B cell (primary cell): ENCODE results near the gene LYSMD2. TPM values are rescaled to one million over a fixed set of nuclear protein-coding genes. Genes with fewer than 3 reads are reported as not detected.

Experiments
- ATAC-seq: fragments of 200-7000 bp; cut with Tn5 transposase; one replicate; pipeline ENCODE4 v1.10.0; 2021; ENCODE audit warnings: low read depth, mild to moderate bottlenecking, moderate number of reproducible peaks, moderate library complexity
- CTCF ChIA-PET: fragments of 350-600 bp; sonication (Branson Sonifier 250); formaldehyde crosslinking; loops from one replicate; lab custom pipeline; 2021; ENCODE audit warnings: antibody characterized with exemption, inconsistent platforms; lab: Charles Lee
- POLR2A ChIA-PET: fragments of 350-600 bp; sonication (Branson Sonifier 250); formaldehyde crosslinking; loops from one replicate; lab custom pipeline; 2021; ENCODE audit warnings: antibody characterized with exemption; lab: Charles Lee
- DNase-seq: peaks from one replicate; pipeline ENCODE4 v3.0.0; 2013
- H2AFZ ChIP-seq: 2 replicates; pipeline ENCODE4 v1.6.1; 2012; ENCODE audit warnings: mild to moderate bottlenecking, low read depth, low read length; ENCODE audit not compliant: insufficient read depth, poor library complexity, severe bottlenecking
- H3K27ac ChIP-seq, 2 donors: 1 replicate in 1 of 2; 2 replicates in 1 of 2; pipeline ENCODE4 v1.5.1; 2012 to 2013; ENCODE audit warnings: low read length in 2 of 2, mild to moderate bottlenecking in 2 of 2, moderate library complexity in 1 of 2
- H3K27me3 ChIP-seq, 4 experiments: fragments of 200-600 bp in 1 of 4; sonication (generic) in 1 of 4; replicated peaks in 1 of 4; 1 replicate in 2 of 4; 2 replicates in 2 of 4; pipeline versions ENCODE4 v1.6.1 to v1.7.0; 2013 to 2016; ENCODE audit warnings: low read length in 3 of 4, mild to moderate bottlenecking in 2 of 4, mixed read lengths in 1 of 4, moderate library complexity in 1 of 4; ENCODE audit not compliant: insufficient read depth in 4 of 4, control insufficient read depth in 3 of 4; ENCODE audit errors: control extremely low read depth in 1 of 4
- H3K36me3 ChIP-seq, 2 experiments: replicated peaks in 1 of 2; 1 replicate in 1 of 2; 2 replicates in 1 of 2; pipeline versions ENCODE4 v1.6.1 to v1.7.1; 2013; ENCODE audit warnings: low read length in 1 of 2; ENCODE audit not compliant: insufficient read depth in 2 of 2, control insufficient read depth in 1 of 2; ENCODE audit errors: control extremely low read depth in 1 of 2, extremely low read depth in 1 of 2
- H3K4me1 ChIP-seq, 2 donors: fragments of 200-600 bp in 1 of 2; sonication (generic) in 1 of 2; 1 replicate in 1 of 2; 2 replicates in 1 of 2; pipeline versions ENCODE4 v1.5.1 to v1.6.1; 2013 to 2017; ENCODE audit warnings: low read length in 2 of 2; ENCODE audit not compliant: control insufficient read depth in 2 of 2, insufficient read depth in 2 of 2
- H3K4me2 ChIP-seq: replicated peaks from 2 replicates; pipeline ENCODE3; 2012; ENCODE audit warnings: mild to moderate bottlenecking, low read depth, low read length; ENCODE audit not compliant: poor library complexity, severe bottlenecking
- H3K4me3 ChIP-seq, 5 experiments: fragments of 200-600 bp in 1 of 5; sonication (generic) in 1 of 5; 1 replicate in 3 of 5; 2 replicates in 2 of 5; pipeline versions ENCODE4 v1.5.1 to v1.7.0; 2011 to 2016; ENCODE audit warnings: low read length in 4 of 5, mild to moderate bottlenecking in 4 of 5, low read depth in 2 of 5, control low read depth in 1 of 5, moderate library complexity in 1 of 5; ENCODE audit not compliant: insufficient read depth in 1 of 5; ENCODE audit errors: control extremely low read depth in 1 of 5, extremely low read depth in 1 of 5
- H3K79me2 ChIP-seq: fragments of 200-600 bp; sonication (generic); one replicate; pipeline ENCODE4 v1.6.0; 2016; ENCODE audit warnings: low read length; ENCODE audit not compliant: control insufficient read depth, insufficient read depth
- H3K9ac ChIP-seq: fragments of 200-600 bp; sonication (generic); 2 replicates; pipeline ENCODE4 v1.6.1; 2017; ENCODE audit warnings: mild to moderate bottlenecking, low read length, moderate library complexity
- H3K9me3 ChIP-seq, 3 donors: one replicate each; pipeline versions ENCODE4 v1.6.1 to v1.7.1; 2013; ENCODE audit warnings: low read length in 2 of 3; ENCODE audit not compliant: control insufficient read depth in 2 of 3, insufficient read depth in 1 of 3; ENCODE audit errors: control extremely low read depth in 1 of 3
- H4K20me1 ChIP-seq: 2 replicates; pipeline ENCODE4 v1.6.0; 2012; ENCODE audit warnings: mild to moderate bottlenecking, low read length; ENCODE audit not compliant: insufficient read depth, control insufficient read depth, poor library complexity, severe bottlenecking
- H3K27ac Mint-ChIP-seq: one replicate; pipeline ENCODE4 v1.8.0; 2021; ENCODE audit warnings: mixed read lengths
- H3K27me3 Mint-ChIP-seq: one replicate; pipeline ENCODE4 v1.8.0; 2021; ENCODE audit warnings: mixed read lengths
- H3K4me1 Mint-ChIP-seq: one replicate; pipeline ENCODE4 v1.8.0; 2021; ENCODE audit warnings: mixed read lengths
- H3K4me3 Mint-ChIP-seq: one replicate; pipeline ENCODE4 v1.8.0; 2021; ENCODE audit warnings: mixed read lengths
- H3K9me3 Mint-ChIP-seq: one replicate; pipeline ENCODE4 v1.8.0; 2022; ENCODE audit warnings: mixed read lengths; ENCODE audit not compliant: insufficient read depth
- CTCF ChIP-seq: fragments of 200-600 bp; IDR thresholded peaks from one replicate; pipeline ENCODE4 v1.8.0; 2022; ENCODE audit warnings: antibody characterized with exemption, mild to moderate bottlenecking
- EZH2 ChIP-seq: IDR thresholded peaks from 2 replicates; pipeline ENCODE4 v1.6.1; 2012; ENCODE audit warnings: borderline replicate concordance, low read depth, mild to moderate bottlenecking, moderate library complexity, low read length; ENCODE audit not compliant: insufficient read depth, poor library complexity, severe bottlenecking
- WGBS: methylation state at CpG from one replicate; pipeline ENCODE4 v1.1.5; 2013; ENCODE audit warnings: missing lambda C conversion rate; ENCODE audit not compliant: insufficient coverage; 5-methylcytosine and 5-hydroxymethylcytosine counted together
- intact Hi-C: fragments of 100-400 bp; cut with micrococcal nuclease; formaldehyde crosslinking; loops from one replicate; pipeline ENCODE4 v1.10.0; 2022
- polyA plus RNA-seq: library from polyadenylated mRNA; depleted of rRNA; stranded (reverse); fragments of >200 nt; gene quantifications from 2 replicates; pipeline ENCODE4 v1.2.3, GENCODE V29; 2012
- total RNA-seq, 2 donors: library from RNA; stranded (reverse); fragments of 120-200 nt in 1 of 2; gene quantifications; 1 replicate in 1 of 2; 2 replicates in 1 of 2; pipeline versions ENCODE4 v1.2.3 to v1.2.4, GENCODE V29; 2013 to 2022

LYSMD2 gene
- total and polyA plus RNA-seq, 2 donors (not counting 1 experiment from before 2014, with no cell fraction given), result 31.0 to 48.2 TPM

- H3K9me3 Mint-ChIP-seq, result no peaks in the 10 kb centered on the region
- peak; percentile 10 for DNase-seq
- H3K4me1 Mint-ChIP-seq, result peaks cover 78% of the 10 kb centered on the region
- H3K4me3 Mint-ChIP-seq, result peak overlapping the region; percentile 38
- Histone ChIP-seq H4K20me1 (peaks cover 34% of the 10 kb centered on the region), H3K4me2 (peak overlapping the region; percentile 30), H3K4me3 (no peak overlapping the region), H3K9me3 (no peaks in the 10 kb centered on the region), H2AFZ (no peak overlapping the region), H3K27ac (peak overlapping the region in 1 of 2 donors; percentile 34), H3K27me3 (no peaks in the 10 kb centered on the region), H3K9ac (no peak overlapping the region), H3K4me1 (peaks cover 63 to 71% of the 10 kb centered on the region in 2 donors), H3K36me3 (peaks cover 9 to 15% of the 10 kb centered on the region in 2 experiments), H3K79me2 (peaks cover 92% of the 10 kb centered on the region)
- H3K27ac Mint-ChIP-seq, result peak overlapping the region; percentile 72
- POLR2A ChIA-PET, result no interaction called here
- 94% methylated on average over 3 of the region's 4 CpGs for WGBS
- no peaks in the 10 kb centered on the region for H3K27me3 Mint-ChIP-seq
- CTCF ChIA-PET, result interaction anchor here (2.3 to 3.4 kb wide), 3 partner anchors 9 to 78 kb away, joined by 12 to 26 read pairs (median 13); partner anchors contain the start of gene LYSMD2
- intact Hi-C loops, result no loop called here
- no peak for ATAC-seq
- TF ChIP-seq CTCF, result no peak
- TF ChIP-seq EZH2, result no peak
Measured at GRCh38 chr15:51727141-51727897, 10.1 kb downstream of the LYSMD2 start.
